HT1080 (cell line): ENCODE data around the gene NOVA2. TPM values are rescaled to one million over a fixed set of nuclear protein-coding genes. Genes with fewer than 3 reads are reported as not detected.

Experiments
- DNase-seq: peaks from one replicate; pipeline ENCODE4 v3.0.0-alpha.2; 2015; ENCODE audit warnings: low read depth
- total RNA-seq: library from RNA; depleted of rRNA; stranded (reverse); fragments of >200 nt; shearing (Covaris generic); gene quantifications from 2 replicates; pipeline ENCODE4 v1.2.3, GENCODE V29; 2014

Gene NOVA2
- total RNA-seq, 1 experiment from 2014 or later, result 0.59 TPM

DNA sequence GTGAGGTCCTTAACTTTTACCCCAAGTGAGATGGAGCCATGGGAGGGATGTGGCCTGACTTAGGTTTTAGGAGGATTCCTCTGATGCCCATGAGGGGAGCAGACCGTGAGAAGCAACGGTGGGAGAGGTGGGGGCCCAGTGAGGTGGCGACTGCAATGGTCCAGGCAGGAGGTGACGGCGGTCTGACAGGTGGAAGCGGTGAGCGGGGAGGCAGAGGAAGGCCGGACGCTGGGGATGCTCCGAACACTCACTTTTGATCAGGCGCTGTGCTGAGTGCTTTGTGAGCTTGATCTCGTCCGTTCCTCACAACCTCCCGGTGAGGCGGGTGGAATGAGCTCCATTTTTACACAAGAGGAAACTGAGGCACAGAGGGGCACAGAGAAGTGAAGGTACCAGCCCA lies 11.6 kb downstream of the NOVA2 start:
- no peak for DNase-seq

DNA sequence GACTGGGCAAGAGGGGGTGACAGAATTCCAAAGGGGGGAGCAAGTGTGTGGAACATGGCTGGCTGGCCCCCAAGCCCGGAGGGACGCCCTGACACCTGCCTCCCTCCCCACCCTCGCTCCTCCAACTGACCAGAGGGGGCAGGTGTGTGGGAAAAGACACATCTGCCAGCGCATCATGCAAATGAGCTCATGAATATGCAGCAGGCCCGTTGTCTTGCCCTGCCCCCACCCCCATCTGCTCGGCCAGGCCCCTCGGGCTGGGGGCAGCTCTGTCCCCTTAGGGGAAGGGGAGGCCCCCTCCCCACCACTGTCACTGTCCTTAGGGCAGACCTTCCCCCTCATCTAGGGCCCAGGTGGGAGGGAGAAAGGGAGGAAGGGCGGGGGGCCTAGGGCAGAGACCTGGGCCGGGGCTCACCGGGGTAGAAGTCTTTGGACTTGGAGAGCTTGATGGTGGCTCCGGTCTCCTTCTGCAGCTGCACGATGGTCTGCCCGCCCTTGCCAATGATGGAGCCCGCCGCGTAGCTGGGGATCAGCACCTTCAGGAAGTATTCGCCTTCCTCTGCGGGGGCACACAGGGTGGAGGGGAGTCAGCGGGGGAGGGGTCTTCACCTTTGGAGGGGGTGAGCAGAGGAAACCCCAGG lies 12.9 kb downstream of the NOVA2 start:
- DNase-seq, result no peak

DNA sequence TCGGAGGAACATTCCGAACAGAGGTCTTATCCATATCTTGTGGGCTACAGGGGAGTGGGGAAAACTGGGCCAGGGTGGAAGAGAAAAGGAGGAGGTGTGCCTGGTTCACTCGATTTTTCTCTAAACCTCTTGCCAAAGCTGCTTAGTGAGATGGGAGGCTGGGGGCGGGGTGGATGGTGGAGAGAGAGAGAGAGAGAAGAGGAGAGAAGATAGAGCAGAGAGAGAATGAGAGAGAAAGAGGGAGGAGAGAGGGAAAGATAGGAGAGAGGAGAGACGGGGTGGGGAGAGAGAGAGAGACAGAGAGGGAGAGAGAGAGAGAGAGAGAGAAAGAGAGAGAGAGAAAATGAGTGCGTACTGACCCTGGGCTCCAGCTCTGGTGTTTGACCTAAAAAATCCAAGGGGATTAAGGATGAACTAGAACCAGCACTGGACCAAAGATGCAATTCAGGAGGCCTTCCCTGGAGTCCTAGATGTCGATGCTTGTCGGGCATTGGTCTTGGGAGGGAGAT lies 14.1 kb downstream of the NOVA2 start:
- no peak for DNase-seq

DNA sequence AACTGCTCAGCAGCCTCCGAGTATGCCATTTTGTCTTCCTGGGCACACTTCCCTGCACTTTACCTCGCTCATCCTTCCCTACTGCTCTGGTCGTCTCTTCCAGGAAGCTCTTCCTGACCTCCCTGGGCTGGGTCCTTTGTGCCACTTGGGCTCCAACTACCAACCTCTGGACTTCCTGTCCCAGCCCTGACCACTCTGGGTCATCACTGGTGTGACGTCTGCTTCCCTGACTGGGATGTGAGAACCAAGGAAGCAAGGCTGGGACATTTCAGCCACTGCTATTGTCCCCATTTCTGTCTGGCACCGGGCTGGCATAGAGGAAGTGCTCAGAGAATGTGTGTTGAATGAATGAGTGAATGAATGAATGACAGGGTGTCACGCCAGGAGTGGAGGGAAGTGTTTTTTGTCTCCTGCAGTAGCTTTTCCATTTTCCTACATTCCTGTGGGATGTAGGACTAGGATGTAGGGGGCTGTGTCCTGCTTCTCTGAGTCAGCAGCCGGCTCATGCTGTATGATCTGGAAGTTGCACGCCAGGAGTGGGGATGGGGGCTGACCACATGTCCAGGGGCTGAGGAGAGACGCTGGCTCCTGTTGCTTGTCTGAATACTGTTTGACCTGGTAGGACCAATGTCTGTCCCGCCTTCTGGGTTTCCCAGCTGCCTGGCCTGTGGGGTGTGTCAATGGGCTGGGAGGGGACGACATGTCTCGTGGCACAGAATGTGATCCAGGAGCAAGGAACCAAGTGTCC lies 14.7 kb downstream of the NOVA2 start:
- DNase-seq, result peak; percentile 81

DNA sequence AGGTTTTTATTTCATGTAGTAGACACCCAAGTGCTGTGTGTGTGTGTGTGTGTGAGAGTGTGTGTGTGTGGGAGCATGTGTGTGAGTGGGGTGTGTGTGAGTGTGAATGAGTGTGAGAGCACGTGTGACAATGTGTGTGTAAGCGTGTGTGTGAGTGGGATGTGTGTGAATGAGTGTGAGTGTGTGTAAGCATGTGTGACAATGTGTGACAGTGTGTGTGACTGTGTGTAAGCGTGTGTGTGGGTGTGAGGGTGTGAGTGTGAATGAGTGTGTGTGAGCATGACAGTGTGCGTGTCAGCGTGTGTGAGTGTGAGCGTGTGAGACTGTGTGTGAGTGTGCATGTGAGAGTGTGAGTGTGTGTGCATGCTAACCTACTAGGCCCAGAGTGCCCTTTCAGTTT lies 15.3 kb downstream of the NOVA2 start:
- DNase-seq, result no peak

DNA sequence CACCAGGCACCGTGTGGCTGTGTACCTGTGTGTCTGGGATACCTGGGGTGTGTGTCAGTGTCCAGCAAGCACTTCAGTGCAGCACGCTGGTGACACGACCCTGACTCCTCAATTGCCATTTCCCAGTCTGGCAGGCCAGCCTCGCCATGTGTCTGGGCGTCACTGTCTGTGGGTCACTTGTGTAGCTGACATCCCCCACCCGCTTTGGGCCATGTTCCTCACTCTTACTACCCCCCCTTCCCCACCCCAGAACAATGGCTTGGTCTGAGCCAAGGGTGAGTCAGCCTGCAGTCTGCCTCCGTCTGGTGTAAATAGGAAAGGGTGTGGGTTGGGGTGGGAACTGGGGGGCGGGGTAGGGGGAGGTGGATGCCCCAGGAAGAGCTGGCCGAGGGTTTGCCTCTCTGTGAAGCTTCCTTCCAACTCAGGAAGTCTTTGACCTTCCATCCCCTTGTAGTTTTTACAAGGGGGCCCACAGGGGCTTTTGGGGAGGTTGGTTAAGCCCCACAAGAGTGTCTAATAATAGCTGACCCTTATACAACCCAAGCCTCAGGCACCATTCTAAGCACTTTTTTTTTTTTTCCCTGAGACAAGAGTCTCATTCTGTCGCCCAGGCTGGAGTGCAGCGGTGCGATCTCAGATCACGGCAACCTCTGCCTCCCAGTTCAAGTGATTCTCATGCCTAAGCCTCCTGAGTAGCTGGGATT lies 17.6 kb downstream of the NOVA2 start:
- peak; percentile 86 for DNase-seq

DNA sequence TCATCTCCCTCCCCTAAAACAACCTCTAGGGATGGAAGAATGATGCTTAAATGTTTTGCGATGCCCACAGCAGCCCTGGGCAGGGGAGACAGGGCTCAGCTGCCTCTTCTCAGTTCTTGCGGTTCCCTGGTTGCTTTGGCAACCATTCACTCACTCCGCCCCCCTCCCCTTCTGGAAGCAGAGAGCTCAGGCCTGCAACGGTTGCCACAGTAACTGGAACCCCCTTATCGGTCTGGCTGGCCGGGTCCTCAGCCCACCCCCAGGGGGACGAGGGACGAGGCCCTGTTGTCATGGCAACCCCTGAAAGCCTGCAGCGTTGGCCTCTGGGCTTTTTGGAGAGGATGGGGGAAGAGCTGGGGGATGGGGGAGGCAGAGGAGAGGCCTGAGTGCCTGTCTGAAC lies 19.5 kb downstream of the NOVA2 start:
- DNase-seq, result no peak

DNA sequence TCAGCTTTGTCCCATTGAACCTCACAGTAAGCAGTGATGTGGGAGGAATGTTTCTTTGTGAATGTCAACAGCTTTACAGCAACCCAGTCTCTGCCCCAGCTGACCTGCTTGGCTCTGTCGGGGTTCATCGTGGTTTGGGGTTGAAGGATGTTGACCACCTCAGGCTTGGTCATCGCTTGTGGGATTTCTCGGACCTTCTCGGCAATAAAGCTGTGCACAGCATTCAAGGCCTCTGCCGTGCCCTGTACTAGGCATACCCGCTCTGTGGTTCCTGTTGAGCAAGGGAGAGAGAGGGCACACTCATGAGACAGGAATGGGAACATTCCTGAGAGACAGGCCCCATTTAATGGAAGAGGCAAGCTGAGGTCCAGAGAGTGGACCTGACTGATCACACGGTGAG lies 20.0 kb downstream of the NOVA2 start:
- DNase-seq, result no peak

DNA sequence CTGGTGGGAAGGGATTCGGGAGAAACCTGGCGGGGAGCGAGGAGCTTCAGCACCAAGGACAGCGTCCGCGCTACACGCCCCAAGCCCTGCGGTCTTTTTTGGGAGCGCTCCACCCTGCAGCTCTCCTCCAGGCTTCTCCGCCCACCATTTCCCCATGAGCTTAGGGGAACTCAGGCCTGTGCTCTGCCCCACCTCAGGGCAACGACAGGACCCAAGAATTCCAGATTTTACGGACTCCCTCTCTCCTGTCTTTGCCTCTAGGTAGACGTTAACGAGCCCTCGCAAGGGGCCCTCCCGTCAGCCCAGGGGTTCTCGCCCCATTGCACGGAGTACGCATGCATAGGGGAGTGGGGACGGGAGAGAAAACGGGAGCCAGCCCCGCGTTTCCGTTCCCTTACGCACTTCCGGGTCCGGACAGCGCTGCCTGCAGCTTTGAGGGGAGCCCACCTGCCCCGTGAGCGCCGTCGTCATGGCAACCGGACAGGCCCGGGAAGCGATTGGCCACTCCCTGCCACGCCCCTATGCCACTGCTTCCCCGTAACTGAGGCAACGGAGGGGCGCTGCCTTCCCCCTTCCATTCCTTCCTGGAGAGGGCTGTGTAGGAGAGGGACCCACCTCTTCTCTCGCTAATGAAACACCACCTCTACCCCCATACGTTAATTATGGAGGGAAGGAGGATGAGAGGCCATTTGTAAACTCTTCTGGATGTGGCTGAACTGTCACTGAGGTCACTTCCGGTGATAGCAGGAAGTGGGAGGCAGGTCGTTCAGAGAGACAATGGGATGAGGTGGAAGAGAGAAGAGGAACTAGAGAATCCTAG lies 20.8 kb downstream of the NOVA2 start:
- peak; percentile 58 for DNase-seq

DNA sequence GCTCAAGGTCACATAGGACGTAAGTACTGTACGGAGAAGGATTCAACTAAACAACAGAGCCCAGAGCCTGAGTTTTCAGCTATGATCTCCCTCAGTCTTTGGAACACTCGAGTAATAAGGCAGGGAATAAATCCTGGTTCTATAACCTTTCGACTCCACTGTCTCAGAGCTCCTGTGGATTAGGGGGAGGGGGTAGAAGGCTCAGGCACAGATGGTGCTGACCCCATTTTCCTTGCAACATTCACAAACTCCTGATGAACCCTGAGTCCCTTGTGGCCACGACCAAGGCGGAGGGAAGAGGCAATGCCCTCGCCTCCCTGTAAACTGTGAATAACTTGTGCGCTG lies 21.4 kb downstream of the NOVA2 start:
- DNase-seq, result no peak

DNA sequence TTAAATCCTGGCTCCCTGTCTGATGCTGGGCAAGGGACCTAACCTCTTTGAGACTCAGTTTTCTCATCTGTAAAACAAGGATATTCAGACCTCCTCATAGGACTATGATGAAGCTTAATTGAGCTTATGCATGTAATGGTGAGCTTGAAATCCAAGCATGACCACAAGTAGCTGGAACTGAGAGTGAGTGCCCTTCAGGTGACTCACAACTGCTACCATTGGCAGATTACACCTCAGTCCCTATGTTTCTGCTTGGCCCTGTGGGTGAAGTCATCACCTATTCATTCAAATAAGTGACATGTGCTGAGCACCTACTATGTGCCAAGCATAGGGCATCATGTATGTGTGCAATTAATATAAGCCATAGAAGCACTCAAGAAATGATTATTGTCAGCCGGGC lies 25.7 kb downstream of the NOVA2 start:
- peak; percentile 65 for DNase-seq

DNA sequence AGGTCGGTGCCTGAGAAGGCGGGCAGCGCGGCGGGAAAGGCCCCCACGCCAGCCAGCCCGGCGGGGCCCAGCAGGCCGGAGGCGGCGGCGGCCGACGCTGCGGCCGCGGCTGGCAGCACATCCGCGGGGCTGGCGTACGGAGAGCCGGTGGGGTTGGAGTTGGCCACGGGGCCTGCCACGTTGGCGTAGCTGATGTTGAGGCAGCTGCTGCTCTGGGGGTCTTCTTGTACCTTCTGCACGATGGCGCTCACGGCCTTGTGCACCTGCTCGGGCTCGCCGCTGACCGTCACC lies 33.2 kb downstream of the NOVA2 start:
- DNase-seq, result no peak

DNA sequence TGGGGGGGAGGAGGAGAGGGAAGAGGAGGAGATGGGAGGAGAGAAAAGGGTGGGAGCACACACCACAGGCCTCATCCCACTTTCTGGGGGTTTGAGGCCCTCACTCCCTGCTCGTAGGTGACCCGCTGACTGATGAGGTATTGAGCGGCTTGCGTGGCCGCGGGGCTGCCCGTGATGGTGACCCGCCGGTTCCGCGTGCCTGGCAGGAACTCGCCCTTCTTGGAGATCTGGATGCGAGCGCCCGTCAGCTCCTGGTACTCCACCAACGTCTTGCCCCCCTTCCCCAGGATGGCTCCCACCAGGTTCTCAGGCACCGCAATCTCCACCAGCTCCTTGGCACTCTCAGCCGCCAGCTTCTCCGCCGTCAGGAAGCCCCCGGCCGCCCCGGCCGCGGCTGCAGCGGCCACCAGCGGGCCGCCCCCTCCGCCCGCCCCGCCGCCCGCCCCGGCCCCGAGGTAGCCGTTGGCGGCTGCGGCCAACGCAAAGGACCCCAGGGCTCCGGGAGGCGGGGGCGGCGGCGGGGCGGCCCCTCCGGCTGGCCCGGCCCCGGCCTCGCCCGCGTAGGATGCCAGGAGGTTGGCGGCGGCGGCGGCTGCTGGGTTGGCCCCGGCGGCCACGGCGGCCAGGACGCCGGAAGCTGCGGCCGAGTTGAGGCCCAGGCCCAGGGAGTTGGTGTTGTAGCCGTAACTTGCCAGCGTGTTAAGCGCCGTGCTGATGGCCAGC lies 33.7 kb downstream of the NOVA2 start:
- DNase-seq, result no peak

DNA sequence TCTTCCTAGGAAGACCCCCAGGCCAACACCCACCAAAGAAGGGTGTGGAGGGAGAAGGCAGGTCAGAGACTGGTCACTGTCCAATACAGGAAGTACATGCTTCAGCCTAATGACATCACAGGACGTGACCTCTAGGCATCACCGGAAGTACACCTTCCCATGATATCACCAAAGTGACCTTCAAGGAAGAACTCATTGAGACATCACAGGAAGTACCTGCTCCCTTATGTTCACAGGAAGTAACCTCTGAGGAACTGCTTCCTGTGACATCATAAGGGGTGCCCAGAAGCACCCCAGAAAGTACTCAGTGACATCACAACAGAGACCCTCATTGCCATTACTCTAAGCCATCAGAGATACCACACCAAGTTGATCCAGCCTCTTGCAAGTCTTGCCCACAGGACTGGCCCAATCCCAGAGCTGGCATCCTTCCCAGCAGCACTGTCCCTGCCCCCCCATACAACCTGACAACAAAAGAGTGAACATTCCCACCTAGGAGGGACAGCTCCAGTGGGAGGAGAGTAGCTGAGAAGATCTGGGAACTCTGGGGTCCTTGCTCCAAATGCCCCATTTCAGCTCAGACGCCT lies 34.8 kb downstream of the NOVA2 start:
- DNase-seq, result no peak

DNA sequence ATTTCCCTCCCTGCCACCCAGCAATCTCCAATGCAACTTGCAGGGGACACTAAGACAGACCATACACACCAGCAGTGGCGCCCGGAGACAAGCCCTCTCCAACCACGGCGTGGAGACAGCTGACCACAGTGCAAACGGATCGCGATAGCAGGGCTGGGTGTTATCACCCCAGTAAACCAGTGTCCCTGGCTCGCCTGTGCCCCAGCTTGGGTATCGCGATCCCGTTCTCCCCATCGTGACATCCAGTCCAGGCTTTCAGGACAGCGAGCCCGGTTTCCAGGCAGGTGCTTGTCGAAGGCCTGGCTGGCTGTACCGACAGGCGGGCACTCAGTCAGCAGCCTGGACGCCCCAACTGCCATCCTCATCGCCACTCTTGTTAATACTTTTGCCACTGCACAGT lies 38.4 kb downstream of the NOVA2 start:
- DNase-seq, result no peak

DNA sequence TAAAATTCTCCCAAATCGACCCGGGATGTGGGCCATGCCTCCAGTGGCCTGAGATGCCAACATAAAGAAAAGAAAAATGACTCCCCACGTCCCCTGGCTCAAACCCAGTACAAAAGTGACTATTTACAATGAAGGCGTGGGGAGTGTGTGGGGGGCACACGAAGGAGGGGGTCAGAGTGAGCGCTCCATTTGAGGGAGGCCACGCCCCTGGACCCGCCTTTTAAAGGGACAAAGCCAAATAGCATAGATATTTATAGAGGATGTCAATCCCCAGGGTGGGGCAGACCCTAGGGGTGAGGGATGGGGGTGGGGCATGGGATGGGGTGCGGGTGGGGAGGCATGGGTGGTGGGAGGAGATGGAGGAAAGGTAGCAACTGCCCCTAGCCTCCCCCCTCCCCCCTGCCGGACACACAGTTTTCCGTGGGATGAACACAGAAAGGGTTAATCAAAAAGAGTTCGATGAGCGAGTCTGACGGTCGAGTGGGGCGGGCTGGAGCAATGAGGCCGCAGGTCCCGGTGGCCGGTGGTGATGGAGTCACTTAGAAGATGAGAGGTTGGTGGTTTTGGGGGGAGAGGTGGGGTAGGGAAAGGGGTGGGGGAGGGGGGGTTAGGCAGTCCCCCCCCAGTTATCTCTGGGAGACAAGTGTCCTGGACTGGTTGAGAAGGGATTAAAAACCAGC lies 39.0 kb downstream of the NOVA2 start:
- no peak for DNase-seq

DNA sequence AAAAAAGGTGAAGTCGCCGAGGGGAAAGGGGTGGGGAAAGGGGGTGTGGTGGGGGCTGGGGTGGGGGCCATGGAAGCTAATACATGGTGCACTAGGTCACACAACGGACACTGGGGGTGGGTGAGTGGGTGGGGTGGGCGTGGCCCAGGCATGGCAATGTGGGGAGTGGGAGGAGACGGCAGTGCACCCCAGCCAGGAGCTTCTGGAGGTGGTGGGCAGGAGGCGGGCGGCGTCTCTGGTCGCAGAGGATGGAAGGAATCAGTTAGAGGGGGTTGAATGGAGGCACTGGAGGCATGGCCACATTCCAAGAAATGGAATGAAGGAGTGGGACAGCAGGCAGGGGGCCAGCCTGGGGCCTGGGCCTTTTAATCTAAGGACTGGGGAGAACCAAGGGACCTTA lies 39.9 kb downstream of the NOVA2 start:
- DNase-seq, result no peak

DNA sequence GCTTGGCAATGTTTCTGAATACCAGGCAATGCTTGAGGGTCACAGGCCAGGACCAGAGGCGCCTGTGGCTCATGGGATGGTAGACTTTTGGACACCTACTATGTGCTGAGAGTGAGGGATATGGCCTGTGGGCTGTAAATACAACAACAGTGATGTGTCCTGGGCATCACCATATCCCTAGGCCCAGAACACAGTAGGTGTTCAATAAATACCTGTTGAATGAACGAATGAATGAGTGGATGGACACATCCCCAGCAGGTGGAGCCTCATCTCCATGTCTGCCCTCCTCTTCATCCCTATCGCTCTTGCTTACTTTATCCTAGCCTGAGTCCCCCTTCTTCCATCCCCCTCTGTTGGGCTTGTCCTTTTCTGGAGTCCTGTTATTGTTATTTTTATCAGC lies 42.6 kb downstream of the NOVA2 start:
- no peak for DNase-seq

DNA sequence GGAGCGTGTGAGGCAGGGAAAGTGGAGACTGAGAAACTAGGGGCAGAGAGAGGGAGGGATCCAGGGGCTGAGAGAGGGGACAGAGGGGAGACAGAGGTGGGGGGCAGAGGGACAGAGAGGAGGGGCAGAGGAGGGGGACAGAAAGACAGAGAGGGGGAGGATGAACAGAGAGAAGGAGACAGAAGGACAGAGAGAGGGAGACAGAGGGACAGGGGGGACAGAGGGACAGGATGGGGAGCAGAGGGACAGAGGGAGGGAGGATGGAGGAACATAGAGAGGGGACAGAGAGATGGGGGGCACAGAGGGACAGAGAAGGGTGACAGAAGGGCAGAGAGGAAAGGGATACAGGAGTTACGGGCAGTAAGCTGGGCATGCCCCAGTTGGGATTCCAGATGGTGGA lies 44.4 kb downstream of the NOVA2 start:
- DNase-seq, result no peak

DNA sequence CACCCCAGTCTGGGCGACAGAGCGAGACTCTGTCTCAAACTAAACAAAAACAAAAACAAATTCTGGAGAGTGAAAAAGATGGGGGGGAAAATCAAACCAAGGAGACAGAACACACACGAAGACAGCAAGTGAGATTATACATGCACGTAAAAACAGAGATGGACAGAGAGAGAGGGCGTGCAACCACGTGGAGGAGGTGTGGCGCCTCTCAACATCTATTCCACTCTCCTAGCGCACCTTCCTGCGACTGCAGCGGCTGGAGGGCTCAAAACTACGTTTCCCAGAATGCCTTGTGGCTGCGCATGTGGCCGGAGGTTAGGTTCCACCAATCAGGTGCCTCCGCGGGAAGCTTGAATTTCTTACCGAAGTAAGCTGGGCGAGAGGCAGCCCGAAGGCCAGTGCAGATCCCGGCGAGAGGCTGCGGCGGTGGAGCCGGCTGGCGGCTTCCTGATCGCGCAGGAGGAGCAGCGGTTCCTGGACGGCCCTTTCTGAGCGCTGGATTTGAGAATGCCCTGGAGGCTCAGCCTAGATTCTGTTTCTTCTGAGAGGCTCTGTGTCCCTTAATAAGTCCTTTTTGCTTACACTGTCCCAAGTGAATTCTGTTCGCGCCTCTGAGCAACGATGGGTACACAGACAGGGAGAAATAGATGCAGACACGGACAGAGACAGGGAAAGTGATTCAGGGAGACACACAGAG lies 46.0 kb downstream of the NOVA2 start:
- peak; percentile 91 for DNase-seq
